BLaER1 treated with 17β-estradiol and CSF1 and Interleukin-3, amounts not matched to agents 10 nM and 100 nM (cell line): Measurements from ENCODE around the gene MYEOV.

ENCODE experiments used
- H3K27ac ChIP-seq, 11 experiments: shearing (Covaris generic); formaldehyde crosslinking; 2 replicates each; pipeline ENCODE4 v1.8.1; 2022
- H3K27me3 ChIP-seq, 11 experiments: shearing (Covaris generic); formaldehyde crosslinking; 2 replicates each; pipeline ENCODE4 v1.8.1; 2022
- H3K36me3 ChIP-seq, 11 experiments: shearing (Covaris generic); formaldehyde crosslinking; 2 replicates each; pipeline ENCODE4 v1.8.1; 2022
- H3K4me1 ChIP-seq, 10 experiments: shearing (Covaris generic); formaldehyde crosslinking; 2 replicates each; pipeline ENCODE4 v1.8.1; 2022
- H3K4me2 ChIP-seq, 11 experiments: shearing (Covaris generic); formaldehyde crosslinking; 2 replicates each; pipeline ENCODE4 v1.8.1; 2022
- H3K4me3 ChIP-seq, 10 experiments: shearing (Covaris generic); formaldehyde crosslinking; 2 replicates each; pipeline ENCODE4 v1.8.1; 2022
- H3K9ac ChIP-seq, 11 experiments: shearing (Covaris generic); formaldehyde crosslinking; 2 replicates each; pipeline ENCODE4 v1.8.1; 2022
- H3K9me3 ChIP-seq, 11 experiments: shearing (Covaris generic); formaldehyde crosslinking; replicated peaks in 1 of 11; 2 replicates each; pipeline ENCODE4 v1.8.1; 2022
- H4K20me1 ChIP-seq, 11 experiments: shearing (Covaris generic); formaldehyde crosslinking; 2 replicates each; pipeline ENCODE4 v1.8.1; 2022
- Cebpa-rat ChIP-seq, 11 experiments: shearing (Covaris generic); IDR thresholded peaks; 2 replicates each; pipeline ENCODE4 v1.8.1; 2022

Gene MYEOV

GRCh38 chr11:69262918-69263735, 30.8 kb upstream of the MYEOV start:
- Histone ChIP-seq H3K4me2 (no peak overlapping the region), H3K9me3 (no peaks in the 10 kb centered on the region; a peak in 1 of 22 replicates), H3K9ac (no peak overlapping the region), H3K4me1 (peaks cover 0 to 4% (median 2%) of the 10 kb centered on the region in 10 experiments; a peak in 1 of 20 replicates), H3K27me3 (no peaks in the 10 kb centered on the region), H3K27ac (no peak overlapping the region), H3K36me3 (no peaks in the 10 kb centered on the region), H3K4me3 (no peak overlapping the region), H4K20me1 (no peaks in the 10 kb centered on the region)
- no peak for TF ChIP-seq Cebpa-rat (IDR thresholded peaks at IDR 0.05)

- no peaks in the 10 kb centered on the region; a peak in 1 of 22 replicates for H3K9me3 ChIP-seq
- H3K27me3 ChIP-seq, result no peaks in the 10 kb centered on the region
- TF ChIP-seq Cebpa-rat (IDR thresholded peaks at IDR 0.05), result no peak
- H3K4me1 ChIP-seq, result 0 out of 20 replicates have a peak, but pooled peaks cover 0 to 4% (median 0%) of the 10 kb centered on the region in 10 experiments
- H3K9ac ChIP-seq, result no peak overlapping the region
- H3K4me3 ChIP-seq, result no peak overlapping the region
- H3K4me2 ChIP-seq, result no peak overlapping the region
- no peaks in the 10 kb centered on the region for H3K36me3 ChIP-seq
- H3K27ac ChIP-seq, result no peak overlapping the region
- no peaks in the 10 kb centered on the region for H4K20me1 ChIP-seq
Observed at GRCh38 chr11:69263736-69264052, 30.3 kb upstream of the MYEOV start.

GRCh38 chr11:69264486-69264885, 29.5 kb upstream of the MYEOV start:
- no peak overlapping the region for H3K9ac ChIP-seq
- H3K4me1 ChIP-seq, result 0 out of 20 replicates have a peak, but pooled peaks cover 0 to 4% (median 0%) of the 10 kb centered on the region in 10 experiments
- H3K4me2 ChIP-seq, result no peak overlapping the region
- no peak overlapping the region for H3K4me3 ChIP-seq
- no peaks in the 10 kb centered on the region; a peak in 1 of 22 replicates for H3K9me3 ChIP-seq
- H3K36me3 ChIP-seq, result no peaks in the 10 kb centered on the region
- H3K27me3 ChIP-seq, result no peaks in the 10 kb centered on the region
- no peak overlapping the region for H3K27ac ChIP-seq
- H4K20me1 ChIP-seq, result no peaks in the 10 kb centered on the region
- TF ChIP-seq Cebpa-rat (IDR thresholded peaks at IDR 0.05), result no peak

- no peak overlapping the region for H3K4me2 ChIP-seq
- no peaks in the 10 kb centered on the region for H3K27me3 ChIP-seq
- H3K4me3 ChIP-seq, result no peak overlapping the region
- no peak overlapping the region for H3K27ac ChIP-seq
- H3K4me1 ChIP-seq, result 0 out of 20 replicates have a peak, but pooled peaks cover 0 to 4% (median 0%) of the 10 kb centered on the region in 10 experiments
- no peak for TF ChIP-seq Cebpa-rat (IDR thresholded peaks at IDR 0.05)
- no peaks in the 10 kb centered on the region; a peak in 1 of 22 replicates for H3K9me3 ChIP-seq
- H3K36me3 ChIP-seq, result no peaks in the 10 kb centered on the region
- no peak overlapping the region for H3K9ac ChIP-seq
- no peaks in the 10 kb centered on the region for H4K20me1 ChIP-seq
Observed at GRCh38 chr11:69265210-69265609, 28.7 kb upstream of the MYEOV start.

GRCh38 chr11:69265911-69266510, 27.9 kb upstream of the MYEOV start:
- Histone ChIP-seq H3K27me3 (no peaks in the 10 kb centered on the region), H3K9me3 (no peaks in the 10 kb centered on the region; a peak in 1 of 22 replicates), H3K4me3 (no peak overlapping the region), H4K20me1 (no peaks in the 10 kb centered on the region), H3K36me3 (no peaks in the 10 kb centered on the region), H3K27ac (no peak overlapping the region), H3K4me1 (peaks cover 0 to 4% (median 0%) of the 10 kb centered on the region in 10 experiments; a peak in 1 of 20 replicates), H3K4me2 (no peak overlapping the region), H3K9ac (no peak overlapping the region)
- no peak for TF ChIP-seq Cebpa-rat (IDR thresholded peaks at IDR 0.05)

- Histone ChIP-seq H3K4me1 (peaks cover 0 to 4% (median 0%) of the 10 kb centered on the region in 10 experiments; a peak in 1 of 20 replicates), H3K9me3 (no peaks in the 10 kb centered on the region), H3K27me3 (no peaks in the 10 kb centered on the region), H3K4me3 (no peak overlapping the region), H4K20me1 (no peaks in the 10 kb centered on the region), H3K36me3 (no peaks in the 10 kb centered on the region), H3K27ac (no peak overlapping the region), H3K9ac (no peak overlapping the region), H3K4me2 (no peak overlapping the region)
- TF ChIP-seq Cebpa-rat (IDR thresholded peaks at IDR 0.05), result no peak
Observed at GRCh38 chr11:69267395-69267805, 26.6 kb upstream of the MYEOV start.

GRCh38 chr11:69268911-69269310, 25.0 kb upstream of the MYEOV start:
- Histone ChIP-seq H4K20me1 (no peaks in the 10 kb centered on the region), H3K27ac (no peak overlapping the region), H3K4me2 (no peak overlapping the region), H3K4me1 (peaks cover 0 to 4% (median 0%) of the 10 kb centered on the region in 10 experiments; a peak in 1 of 20 replicates), H3K27me3 (no peaks in the 10 kb centered on the region), H3K4me3 (no peak overlapping the region), H3K9ac (0 out of 22 replicates have a peak overlapping the region, but pooled peaks of 1 of the 11 experiments have one; percentile 29), H3K9me3 (no peaks in the 10 kb centered on the region), H3K36me3 (no peaks in the 10 kb centered on the region)
- no peak for TF ChIP-seq Cebpa-rat (IDR thresholded peaks at IDR 0.05)

- TF ChIP-seq Cebpa-rat (IDR thresholded peaks at IDR 0.05), result no peak
- H3K4me3 ChIP-seq, result no peak overlapping the region
- no peak overlapping the region for H3K9ac ChIP-seq
Observed at GRCh38 chr11:69269388-69269787, 24.6 kb upstream of the MYEOV start.

GRCh38 chr11:69269926-69270697, 23.8 kb upstream of the MYEOV start:
- no peaks in the 10 kb centered on the region for H4K20me1 ChIP-seq
- H3K36me3 ChIP-seq, result no peaks in the 10 kb centered on the region
- H3K27ac ChIP-seq, result no peak overlapping the region
- no peak overlapping the region for H3K4me2 ChIP-seq
- H3K9ac ChIP-seq, result no peak overlapping the region
- TF ChIP-seq Cebpa-rat (IDR thresholded peaks at IDR 0.05), result no peak
- peaks cover 0 to 4% (median 0%) of the 10 kb centered on the region in 10 experiments; a peak in 1 of 20 replicates for H3K4me1 ChIP-seq
- no peaks in the 10 kb centered on the region for H3K9me3 ChIP-seq
- no peak overlapping the region for H3K4me3 ChIP-seq
- H3K27me3 ChIP-seq, result no peaks in the 10 kb centered on the region

More at GRCh38 chr11:69269388-69269787, 24.6 kb upstream of the MYEOV start:
- no peak overlapping the region for H3K27ac ChIP-seq
- H3K4me1 ChIP-seq, result peaks cover 0 to 4% (median 0%) of the 10 kb centered on the region in 10 experiments; a peak in 1 of 20 replicates
- no peaks in the 10 kb centered on the region for H3K36me3 ChIP-seq
- H3K27me3 ChIP-seq, result no peaks in the 10 kb centered on the region
- H3K9me3 ChIP-seq, result no peaks in the 10 kb centered on the region
- H4K20me1 ChIP-seq, result no peaks in the 10 kb centered on the region
- H3K4me2 ChIP-seq, result no peak overlapping the region
